Effector CD4-positive, alpha-beta T cell (primary cell): Measurements from ENCODE around the gene PRR33.

Source experiments
- DNase-seq: peaks from one replicate; pipeline ENCODE4 v3.0.0-alpha.2; 2020

Gene PRR33

GRCh38 chr11:1846453-1846932, 45.2 kb downstream of the PRR33 start:
- no peak for DNase-seq

DNA sequence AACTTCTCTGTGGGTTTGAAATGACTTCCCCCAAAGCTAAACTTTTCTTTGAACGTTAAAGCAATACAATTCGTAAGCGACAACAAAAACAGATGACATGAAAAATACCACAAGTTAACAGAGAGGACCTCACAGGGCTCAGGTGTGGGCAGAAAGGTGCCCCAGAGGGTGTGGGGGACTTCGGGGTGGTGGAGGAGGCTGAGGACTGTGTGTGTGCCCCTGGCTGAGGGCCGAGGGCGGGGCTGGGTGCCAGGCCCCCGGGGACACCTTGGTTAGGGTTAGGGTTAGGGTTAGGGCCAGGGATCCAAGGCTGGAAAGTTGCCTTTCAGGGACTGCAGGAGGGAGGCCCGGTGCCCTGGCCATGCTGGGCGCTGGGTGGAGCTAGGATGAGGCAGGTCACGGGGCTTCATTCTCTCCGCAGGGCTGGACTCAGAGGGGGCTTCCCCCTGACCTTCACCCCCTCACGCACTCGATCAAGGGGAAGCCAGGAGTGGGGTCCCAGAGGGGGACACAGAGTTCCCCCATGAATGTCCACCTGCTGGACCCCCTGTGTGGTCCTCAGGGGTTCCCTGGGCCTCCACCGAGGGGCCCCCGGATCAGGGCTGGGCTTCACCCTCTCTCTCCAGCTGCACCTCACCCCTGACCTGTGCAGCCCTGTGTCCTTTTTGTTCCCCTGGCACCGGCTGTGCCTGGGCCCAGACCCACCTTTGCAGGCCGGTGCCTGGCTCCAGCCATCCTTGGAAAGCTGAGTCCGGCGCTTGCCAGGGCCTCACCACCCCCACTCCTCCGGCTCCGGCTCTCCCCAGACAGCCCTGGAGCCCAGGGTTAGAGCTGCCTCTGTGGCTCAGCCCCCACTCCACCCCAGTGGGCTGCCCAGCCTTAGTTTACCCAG, 45.9 kb downstream of the PRR33 start:
- no peak for DNase-seq

DNA sequence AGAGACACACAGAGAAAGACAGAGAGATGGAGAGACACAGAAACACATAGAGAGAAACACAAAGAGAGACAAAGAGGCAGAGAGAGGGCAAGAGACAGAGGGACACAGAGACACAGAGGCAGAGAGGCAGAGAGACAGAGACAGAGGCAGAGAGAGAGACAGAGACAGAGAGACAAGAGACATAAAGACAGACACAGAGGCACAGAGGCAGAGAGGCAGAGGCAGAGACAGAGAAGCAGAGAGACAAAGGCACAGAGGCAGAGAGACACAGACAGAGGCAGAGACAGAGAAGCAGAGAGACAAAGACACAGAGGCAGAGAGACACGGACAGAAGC, 46.6 kb downstream of the PRR33 start:
- DNase-seq: no peak

DNA sequence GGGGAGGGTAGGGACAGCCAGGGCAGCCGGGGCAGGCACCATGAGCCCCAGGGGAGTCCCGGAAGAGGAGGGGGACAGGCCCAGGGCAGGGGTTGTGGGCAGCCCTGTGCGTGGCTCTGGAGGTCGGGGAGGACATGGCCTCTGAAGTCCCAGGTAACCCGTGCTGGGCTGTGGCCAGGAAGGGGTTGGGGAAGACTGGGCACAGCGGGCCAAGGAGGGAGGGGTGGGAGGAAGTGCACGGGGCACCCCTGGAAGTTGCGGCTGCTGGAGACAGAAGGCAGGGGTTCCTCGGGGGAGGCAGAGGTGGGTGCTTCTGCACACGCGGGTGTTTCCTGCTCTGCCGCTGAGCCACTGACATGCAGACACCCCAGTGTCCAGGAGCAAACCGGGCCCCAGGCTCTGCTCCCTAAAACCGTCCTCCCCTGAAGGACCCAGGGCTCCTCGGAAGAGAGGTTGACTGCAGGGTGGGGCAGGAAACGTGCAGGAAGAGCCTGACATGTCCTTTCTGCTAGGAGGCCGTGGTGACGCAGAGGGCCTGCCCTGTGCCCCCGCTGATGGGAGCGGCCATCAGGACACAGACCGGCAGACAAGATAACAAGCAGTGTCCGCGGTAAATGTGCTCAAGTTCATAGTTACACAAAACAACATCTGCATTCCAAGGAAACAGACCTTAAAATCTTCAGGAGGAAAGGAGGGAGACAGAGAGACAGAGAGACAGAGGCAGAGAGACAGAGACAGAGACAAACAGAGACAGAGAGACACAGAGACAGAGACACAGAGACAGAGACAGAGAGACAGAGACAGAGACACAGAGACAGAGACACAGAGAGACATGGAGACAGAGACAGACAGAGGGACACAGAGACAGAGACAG, 47.2 kb downstream of the PRR33 start:
- no peak for DNase-seq

GRCh38 chr11:1843796-1844195, 47.9 kb downstream of the PRR33 start:
- DNase-seq: no peak

- DNase-seq: no peak
Observed at GRCh38 chr11:1843098-1843473, 48.6 kb downstream of the PRR33 start.

GRCh38 chr11:1842149-1843097, 49.3 kb downstream of the PRR33 start:
- DNase-seq: no peak

GRCh38 chr11:1841511-1842148, 50.1 kb downstream of the PRR33 start:
- no peak for DNase-seq

- no peak for DNase-seq
Observed at GRCh38 chr11:1840780-1841480, 50.8 kb downstream of the PRR33 start.

- no peak for DNase-seq
Observed at GRCh38 chr11:1839924-1840779, 51.5 kb downstream of the PRR33 start.

- no peak for DNase-seq
Observed at GRCh38 chr11:1839204-1839923, 52.3 kb downstream of the PRR33 start.

DNA sequence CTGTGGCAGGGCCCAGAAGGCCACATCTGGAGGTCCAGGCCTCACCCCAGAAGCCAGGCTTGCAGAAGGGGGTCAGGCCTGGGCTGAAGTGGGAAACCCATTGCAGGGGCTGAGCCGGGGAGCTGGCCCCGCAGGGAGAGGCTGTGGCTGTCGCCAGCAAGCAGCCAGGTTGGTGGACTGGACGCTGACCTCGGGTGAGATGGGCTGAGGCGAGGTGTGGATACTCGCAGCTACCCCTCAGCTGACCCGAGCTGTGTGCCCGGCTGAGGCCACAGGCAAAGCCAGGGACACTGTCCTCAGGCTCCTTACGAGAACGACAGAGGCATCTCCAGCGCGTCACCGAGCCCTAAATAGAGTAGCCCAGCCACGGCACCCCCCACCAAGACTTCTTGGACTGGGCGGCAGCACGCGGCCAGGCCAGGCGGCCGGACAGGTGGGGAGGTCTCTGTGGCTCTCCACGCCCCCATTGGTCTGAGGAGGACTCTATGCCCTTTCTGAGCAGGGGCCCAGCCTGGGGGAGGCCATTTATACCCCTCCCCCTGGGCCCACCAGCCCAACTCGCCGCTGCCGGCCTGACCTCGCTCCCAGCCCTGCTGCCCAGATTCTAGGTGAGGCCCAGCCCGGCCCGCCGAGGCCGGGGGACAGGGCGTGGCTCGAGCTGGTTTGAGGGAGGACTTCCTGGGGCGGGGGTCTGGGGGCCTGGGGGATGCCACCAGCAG, 53.1 kb downstream of the PRR33 start, which contains the start of gene TNNI2:
Gene TNNI2, plus strand, starts transcription at position 556 of the 719 bp plus-strand sequence. CDS start 716 bp downstream, outside the sequence.
- no peak for DNase-seq
